Endothelial cell of hepatic sinusoid (primary cell): ENCODE data around the gene TH.

Source experiments
- in situ Hi-C: cut with HindIII; loops from 2 replicates; pipeline ENCODE4 v1.10.0; 2017; ENCODE audit warnings: low sequenced_read_pairs

TH gene

GRCh38 chr11:2147391-2147790, 24.2 kb downstream of the TH start:
- in situ Hi-C loops: no loop called here

- in situ Hi-C loops: no loop called here
These were observed 25.6 kb downstream of the TH start for GRCh38 chr11:2146051-2146450.

- in situ Hi-C loops: no loop called here
These were observed 26.9 kb downstream of the TH start for GRCh38 chr11:2144544-2145248.

DNA sequence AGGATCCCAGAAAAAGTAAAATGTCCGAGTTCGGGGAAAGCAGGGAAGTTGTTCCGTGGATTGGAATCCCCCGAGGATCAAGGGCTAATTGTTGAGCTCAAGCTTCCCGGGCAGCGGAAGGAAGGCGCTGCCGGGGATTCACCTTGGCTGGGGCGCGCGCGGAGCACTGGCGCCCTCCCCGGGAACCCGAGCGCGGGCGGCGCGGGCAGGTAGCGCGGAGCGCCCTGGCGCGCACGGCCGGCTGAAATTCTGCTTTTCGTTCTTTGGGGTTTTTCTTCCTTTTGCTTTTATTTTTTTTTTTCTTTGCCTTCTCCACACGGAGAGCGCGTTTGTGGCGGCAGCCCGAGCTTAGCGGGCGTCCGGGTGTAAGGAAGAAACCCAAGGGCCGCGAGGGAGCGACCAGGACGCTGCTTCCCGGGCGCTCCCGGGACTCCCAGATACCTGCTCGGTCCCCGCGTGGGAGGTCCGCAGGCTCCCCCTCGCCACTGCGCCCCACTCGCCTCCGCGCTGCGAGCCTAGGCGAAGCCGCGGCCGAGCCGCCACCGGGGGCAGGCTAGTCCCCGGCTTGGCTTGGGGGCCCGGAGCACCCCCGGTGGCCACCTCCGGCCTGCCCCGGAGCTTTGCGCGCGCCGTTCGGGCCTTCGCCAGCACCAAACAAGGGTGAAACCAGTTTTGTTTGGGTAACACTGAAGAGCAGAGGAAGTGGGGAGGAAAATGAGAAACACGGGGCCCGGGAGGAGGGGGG, 27.6 kb downstream of the TH start:
- in situ Hi-C loops: no loop called here

- in situ Hi-C loops: no loop called here
These were observed 28.2 kb downstream of the TH start for GRCh38 chr11:2143477-2143798.

GRCh38 chr11:2142762-2143202, 28.8 kb downstream of the TH start:
- in situ Hi-C loops: no loop called here

DNA sequence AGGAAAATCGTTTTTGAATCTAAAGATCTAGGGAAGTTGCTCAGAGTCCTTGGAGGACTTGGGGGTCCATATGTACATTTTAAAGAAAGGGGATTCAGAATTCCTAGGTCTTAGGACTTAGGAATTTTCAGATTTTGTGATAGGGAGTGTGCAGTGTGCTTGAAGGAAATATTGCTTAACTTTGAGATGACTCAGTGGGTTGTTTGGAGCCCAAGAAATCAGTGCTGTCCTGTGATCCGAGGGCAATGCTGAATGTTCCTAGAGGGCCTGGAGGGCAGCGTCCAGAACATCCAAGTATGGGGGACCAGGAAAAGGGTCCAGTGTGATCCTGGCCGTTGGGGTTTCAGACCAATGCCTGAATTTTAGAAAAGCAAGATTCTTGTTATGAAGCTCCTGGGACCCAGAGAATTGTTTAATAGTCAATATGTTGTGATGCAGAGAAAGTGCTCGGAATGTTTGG, 29.3 kb downstream of the TH start:
- in situ Hi-C loops: no loop called here

DNA sequence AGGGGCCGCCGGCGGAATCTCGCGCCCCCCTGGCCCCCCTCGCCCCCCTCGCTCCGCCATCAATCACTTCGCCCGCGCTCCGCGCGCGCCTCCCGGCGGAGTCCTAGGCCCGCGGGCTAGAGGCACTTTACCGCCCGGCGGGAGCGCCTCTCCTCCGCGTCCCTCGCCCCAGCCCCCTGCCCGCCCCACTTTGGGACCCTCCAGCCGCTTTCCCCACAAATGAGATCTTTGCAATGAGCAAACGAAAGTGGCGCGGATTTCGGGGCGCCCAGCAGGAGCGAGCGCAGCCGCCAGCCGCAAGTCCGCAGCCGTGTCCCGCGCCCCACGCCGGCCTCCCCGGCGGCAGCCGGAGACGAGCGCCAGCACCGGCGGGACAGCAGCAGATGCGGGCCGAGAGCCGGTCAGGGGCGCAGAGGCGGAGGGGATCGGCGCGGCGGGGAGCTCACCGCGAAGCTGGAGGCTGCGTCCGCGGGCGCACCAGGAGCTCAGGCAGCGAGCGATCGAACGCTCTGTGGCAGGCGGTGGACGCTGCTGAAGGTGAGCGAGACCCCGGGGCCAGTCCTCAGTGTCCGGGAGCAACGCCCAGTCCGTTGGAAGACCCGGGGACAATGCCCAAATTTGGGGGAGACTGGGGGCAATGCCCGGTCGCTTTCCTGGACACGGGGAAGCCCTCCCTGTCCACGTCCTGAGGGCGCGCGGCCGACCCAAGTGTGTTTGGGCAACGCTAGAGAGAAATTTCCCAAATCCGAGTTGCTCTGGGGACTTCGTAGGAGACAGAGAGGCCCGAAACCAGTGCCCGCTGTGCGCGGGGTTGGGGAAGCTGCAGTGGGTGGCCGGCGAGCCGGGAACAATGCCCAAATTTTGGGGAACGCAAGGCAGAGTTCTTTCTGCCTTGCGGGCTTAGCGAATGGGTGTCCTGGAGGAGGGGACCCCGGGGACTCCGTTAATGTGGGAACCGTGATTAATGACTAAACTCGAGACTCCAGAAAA, 30.9 kb downstream of the TH start:
- in situ Hi-C loops: no loop called here

DNA sequence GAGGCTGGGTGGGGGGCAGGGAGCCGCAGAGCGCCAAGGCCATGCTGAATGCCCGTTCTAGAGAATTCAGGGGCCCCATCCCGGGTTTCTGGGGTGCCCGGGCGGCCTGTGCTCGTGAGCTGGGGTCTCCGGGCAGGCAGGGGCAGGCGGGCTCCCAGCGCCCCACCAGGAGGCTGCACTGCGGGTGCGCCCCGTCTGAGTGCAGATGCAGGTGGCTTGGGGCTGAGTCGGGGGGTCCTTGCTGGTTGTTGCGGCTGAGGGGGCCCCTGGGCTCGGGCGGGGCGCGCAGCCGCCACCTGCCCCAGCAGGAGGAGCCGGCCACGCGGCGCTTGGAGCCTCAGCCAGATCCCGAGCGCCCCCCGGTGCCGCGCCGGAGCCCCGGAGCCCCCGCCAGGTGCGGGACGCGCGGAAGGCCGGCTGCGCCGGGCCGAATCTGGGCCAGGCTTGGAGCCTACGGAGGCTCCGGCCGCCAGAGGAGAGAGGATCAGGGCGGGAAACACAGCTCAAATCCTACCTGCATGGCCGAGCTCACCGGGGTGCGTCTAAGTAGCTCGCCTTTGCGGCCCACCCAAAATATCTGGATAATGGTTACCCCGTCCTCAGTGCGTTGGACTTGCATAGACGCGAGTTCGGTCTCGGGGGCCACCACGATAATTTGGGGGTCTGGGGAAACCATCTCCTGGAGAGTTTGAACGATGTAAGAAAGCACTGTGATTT, 31.8 kb downstream of the TH start:
- in situ Hi-C loops: no loop called here

GRCh38 chr11:2139123-2139521, 32.5 kb downstream of the TH start, which contains the start of gene IGF2:
Gene IGF2 (minus strand): TSS chr11:2139389. CDS start chr11:2135523, 3,866 bp downstream.
- in situ Hi-C loops: no loop called here

DNA sequence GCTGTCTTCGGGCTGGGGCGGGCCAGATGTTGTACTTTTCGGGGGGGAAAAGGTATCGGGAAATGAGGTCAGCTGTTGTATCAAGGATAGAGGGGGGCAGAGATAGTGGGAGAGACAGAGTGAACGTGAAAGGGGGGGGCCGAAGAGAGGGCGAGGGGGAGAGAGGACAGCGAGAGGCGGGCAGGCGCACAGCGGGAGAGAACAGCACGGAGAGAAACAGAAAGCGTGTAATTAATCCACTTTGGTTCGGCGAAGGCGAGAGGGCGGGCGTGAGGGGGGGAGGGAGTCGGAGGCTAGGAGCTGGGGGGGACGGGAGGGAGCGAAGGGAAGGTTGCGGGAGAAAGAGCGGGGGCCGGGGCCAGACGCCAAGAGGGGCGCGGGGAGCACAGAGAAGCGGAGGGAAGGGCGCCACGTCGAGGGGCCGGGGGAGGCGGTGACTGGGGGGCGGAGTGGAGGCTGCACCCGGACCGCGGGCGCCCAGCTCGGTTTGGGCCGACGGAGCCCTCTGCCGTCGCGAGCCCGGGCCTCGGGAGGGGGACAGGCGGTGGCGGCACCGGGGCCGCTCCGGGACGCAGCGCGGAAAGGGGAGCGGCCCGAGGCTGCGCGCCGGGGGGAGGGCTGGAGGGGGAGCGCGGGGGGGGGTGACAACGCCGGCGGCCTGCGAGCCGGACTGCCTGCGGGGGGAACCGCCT, 33.0 kb downstream of the TH start:
- in situ Hi-C loops: no loop called here

GRCh38 chr11:2138068-2138430, 33.6 kb downstream of the TH start:
- in situ Hi-C loops: no loop called here

DNA sequence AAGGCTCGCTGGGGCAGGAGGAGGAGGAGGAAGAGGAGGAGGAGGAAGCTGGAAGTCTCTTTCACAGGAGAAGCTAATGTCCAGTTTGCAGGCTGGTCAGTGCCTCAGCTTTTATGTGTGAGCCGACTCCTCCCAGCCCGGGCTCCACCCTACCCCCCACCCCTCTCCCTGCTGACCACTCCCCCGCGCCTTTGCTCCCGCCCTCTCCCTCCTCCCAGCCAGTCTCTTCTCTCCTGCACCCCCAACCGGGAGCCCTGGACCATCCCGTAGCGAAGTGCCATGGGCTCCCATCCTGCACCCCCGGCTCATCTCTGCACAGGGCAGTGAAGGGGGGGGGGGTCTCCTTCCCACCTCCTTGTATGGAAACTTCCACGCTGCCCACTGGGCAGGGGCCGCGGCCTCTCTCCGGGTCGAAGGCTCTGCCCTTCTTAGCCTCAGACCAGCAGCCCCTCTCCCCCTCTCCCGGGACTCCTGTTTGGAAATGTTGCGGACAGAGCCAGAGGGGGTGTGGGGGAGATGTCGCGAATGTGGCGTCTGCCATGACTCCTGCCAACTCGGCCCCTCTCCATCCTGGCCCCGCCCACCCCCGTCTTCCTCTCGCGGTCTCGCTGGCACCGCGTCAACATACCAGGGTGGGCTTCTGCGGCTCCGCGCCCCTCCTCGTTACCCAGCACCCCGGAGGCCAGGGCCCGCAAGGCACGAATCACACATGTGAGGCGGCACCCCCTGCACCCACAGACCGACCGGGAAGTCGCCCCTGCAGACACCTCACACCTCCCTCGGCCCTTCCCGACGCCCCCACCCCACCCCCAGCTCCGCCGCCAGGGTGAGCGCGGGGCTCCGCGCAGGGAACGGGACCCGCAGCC, 34.2 kb downstream of the TH start:
- in situ Hi-C loops: no loop called here

- in situ Hi-C loops: no loop called here
These were observed 34.7 kb downstream of the TH start for GRCh38 chr11:2136952-2137201.

- in situ Hi-C loops: no loop called here
These were observed 35.2 kb downstream of the TH start for GRCh38 chr11:2136209-2136951.

- in situ Hi-C loops: no loop called here
These were observed 35.9 kb downstream of the TH start for GRCh38 chr11:2135648-2136201.

DNA sequence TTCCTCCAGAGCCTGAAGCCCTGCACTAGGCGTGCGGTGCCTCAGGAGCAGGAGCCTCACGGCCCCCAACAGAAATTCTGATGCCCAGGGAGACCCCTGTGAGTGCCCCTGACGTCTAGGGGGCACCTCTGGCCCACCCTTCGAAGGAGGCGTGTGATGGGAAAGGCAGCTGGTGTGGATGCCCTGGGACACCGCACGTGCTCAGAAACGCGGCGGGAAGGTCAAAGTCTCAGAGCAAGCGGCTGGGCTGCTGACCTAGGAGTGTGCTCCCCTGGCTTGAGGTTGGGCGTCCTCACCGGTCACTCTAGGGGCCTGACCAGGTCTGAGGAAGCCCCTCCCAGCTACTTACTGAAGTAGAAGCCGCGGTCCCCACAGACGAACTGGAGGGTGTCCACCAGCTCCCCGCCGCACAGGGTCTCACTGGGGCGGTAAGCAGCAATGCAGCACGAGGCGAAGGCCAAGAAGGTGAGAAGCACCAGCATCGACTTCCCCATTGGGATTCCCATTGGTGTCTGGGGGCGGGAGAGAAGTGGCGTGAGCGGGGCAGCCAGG, 36.5 kb downstream of the TH start:
- in situ Hi-C loops: no loop called here
